ENCODE measurements around the gene ZNF236.

DNA sequence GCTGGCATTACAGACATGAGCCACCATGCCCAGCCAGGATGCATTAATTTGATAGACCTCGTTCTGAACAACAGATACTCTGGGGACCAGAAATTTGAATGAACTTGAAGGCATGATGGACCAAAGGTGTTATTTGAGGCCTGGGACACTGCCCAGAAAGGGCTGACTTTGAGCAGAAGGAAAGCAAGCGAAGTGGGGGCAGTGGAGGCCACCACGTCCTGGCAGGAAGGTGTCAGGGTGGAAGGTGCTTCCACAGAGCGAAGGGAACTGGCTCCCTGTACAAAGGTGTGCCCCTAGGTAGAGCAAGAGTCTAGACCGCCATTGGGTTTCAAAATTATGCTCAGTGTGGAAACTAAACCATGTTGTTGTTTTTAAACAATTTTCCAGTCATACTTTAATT is 23.9 kb downstream of the ZNF236 start:
- TF ChIP-seq CTCF (IDR thresholded peaks at IDR 0.05): no peak
- TF ChIP-seq POLR2A (IDR thresholded peaks at IDR 0.05): no peak
